ENCODE results near the gene VTI1A. TPM values are rescaled to one million over a fixed set of nuclear protein-coding genes. Genes with fewer than 3 reads are reported as not detected.

VTI1A gene
- total RNA-seq, 1 experiment from 2014 or later = 22.0 TPM

DNA sequence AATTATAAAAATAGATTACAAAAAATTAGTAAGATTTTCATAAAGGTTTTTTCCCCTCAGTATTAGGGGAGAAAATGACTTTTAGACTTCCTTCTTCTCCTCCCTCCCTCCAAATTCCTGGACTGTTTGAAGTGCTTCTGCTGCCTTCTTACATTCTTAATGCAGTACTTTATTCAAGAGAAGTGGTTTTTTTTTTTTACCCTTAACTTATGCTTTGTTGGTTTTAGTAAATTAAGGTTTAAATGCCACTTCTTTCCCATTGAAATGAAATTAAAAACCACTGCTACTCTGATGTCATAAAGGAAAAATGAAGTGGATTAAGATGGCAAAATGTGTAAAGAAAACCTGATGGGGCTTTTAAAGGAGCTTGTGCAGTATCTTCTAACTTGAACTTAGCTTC is 140.7 kb downstream of the VTI1A start:
- no peaks in the 10 kb centered on the region for H3K27me3 ChIP-seq (ENCODE audit: insufficient read depth, low read length)
- no peak overlapping the region for H2BK5ac ChIP-seq (ENCODE audit: insufficient read length, low read length)
- no peak overlapping the region for H2BK15ac ChIP-seq (ENCODE audit: low read depth, low read length)
- no peak overlapping the region for H2AK5ac ChIP-seq (ENCODE audit: insufficient read length, low read length)
- H4K20me1 ChIP-seq (ENCODE audit: control insufficient read depth, insufficient read depth, insufficient read length) = no peaks in the 10 kb centered on the region
- no peak overlapping the region for H2BK12ac ChIP-seq (ENCODE audit: insufficient read length, low read depth, low read length)
- no peak for DNase-seq
- H3K23ac ChIP-seq (ENCODE audit: insufficient read length, low read depth, low read length) = no peak overlapping the region
- H3K56ac ChIP-seq (ENCODE audit: insufficient read length, low read depth, low read length) = no peak overlapping the region
- H2AFZ ChIP-seq (ENCODE audit: low read length) = no peak overlapping the region
- Mint-ChIP-seq H3K36me3 (ENCODE audit: insufficient read depth in 1 of 3, low read depth in 3 of 3) (peaks cover 0 to 3% (median 0%) of the 10 kb centered on the region in 3 experiments; a peak in 1 of 7 replicates), H3K27ac (no peak overlapping the region), H3K9me3 (no peaks in the 10 kb centered on the region), H3K4me1 (peaks cover 47 to 51% of the 10 kb centered on the region in 2 experiments), H3K4me3 (no peak overlapping the region), H3K27me3 (ENCODE audit: low read depth) (no peaks in the 10 kb centered on the region)
- no peak overlapping the region for H3K4ac ChIP-seq (ENCODE audit: low read depth, low read length)
- no peak overlapping the region for H3K4me2 ChIP-seq (ENCODE audit: insufficient read depth, insufficient read length, low read length)
- H4K5ac ChIP-seq (ENCODE audit: insufficient read length, low read depth, low read length) = no peak overlapping the region
- no peak overlapping the region for H4K91ac ChIP-seq (ENCODE audit: insufficient read length, low read depth, low read length)
- TF ChIP-seq, protein P1, sequence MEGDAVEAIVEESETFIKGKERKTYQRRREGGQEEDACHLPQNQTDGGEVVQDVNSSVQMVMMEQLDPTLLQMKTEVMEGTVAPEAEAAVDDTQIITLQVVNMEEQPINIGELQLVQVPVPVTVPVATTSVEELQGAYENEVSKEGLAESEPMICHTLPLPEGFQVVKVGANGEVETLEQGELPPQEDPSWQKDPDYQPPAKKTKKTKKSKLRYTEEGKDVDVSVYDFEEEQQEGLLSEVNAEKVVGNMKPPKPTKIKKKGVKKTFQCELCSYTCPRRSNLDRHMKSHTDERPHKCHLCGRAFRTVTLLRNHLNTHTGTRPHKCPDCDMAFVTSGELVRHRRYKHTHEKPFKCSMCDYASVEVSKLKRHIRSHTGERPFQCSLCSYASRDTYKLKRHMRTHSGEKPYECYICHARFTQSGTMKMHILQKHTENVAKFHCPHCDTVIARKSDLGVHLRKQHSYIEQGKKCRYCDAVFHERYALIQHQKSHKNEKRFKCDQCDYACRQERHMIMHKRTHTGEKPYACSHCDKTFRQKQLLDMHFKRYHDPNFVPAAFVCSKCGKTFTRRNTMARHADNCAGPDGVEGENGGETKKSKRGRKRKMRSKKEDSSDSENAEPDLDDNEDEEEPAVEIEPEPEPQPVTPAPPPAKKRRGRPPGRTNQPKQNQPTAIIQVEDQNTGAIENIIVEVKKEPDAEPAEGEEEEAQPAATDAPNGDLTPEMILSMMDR (conservative IDR thresholded peaks at IDR 0.05) = no peak
- H3K9me3 ChIP-seq (ENCODE audit: control insufficient read depth, low read depth, low read length) = no peaks in the 10 kb centered on the region
- no peak overlapping the region for H3K14ac ChIP-seq (ENCODE audit: insufficient read depth, low read length)
- no peak overlapping the region for H4K8ac ChIP-seq (replicated peaks; ENCODE audit: insufficient read length, low read depth, low read length)
- H3K23me2 ChIP-seq (ENCODE audit: insufficient read length, low read depth, low read length, poor library complexity, severe bottlenecking) = no peaks in the 10 kb centered on the region
- no peaks in the 10 kb centered on the region for H3K79me1 ChIP-seq (ENCODE audit: insufficient read depth, low read depth, low read length, poor library complexity, severe bottlenecking)
- H2BK120ac ChIP-seq (ENCODE audit: low read depth, low read length, poor library complexity, severe bottlenecking) = no peak overlapping the region
- H3K27ac ChIP-seq (ENCODE audit: insufficient read length, low read depth, low read length) = no peak overlapping the region
- H3K18ac ChIP-seq (ENCODE audit: insufficient read length, low read depth, low read length) = no peak overlapping the region
- no peak overlapping the region for H3T11ph ChIP-seq (ENCODE audit: low read length)
- no peaks in the 10 kb centered on the region for H3K79me2 ChIP-seq (ENCODE audit: insufficient read depth, low read length)
- H2BK20ac ChIP-seq (ENCODE audit: low read depth, low read length, poor library complexity, severe bottlenecking) = no peak overlapping the region
- H3K4me1 ChIP-seq (ENCODE audit: insufficient read depth, low read length) = peaks cover 5% of the 10 kb centered on the region; the same call in 1 of the 2 replicates
- no peak overlapping the region for H3K9ac ChIP-seq (ENCODE audit: extremely low read depth, insufficient read length, low read length)

Measured in H9 (cell line).